ENCODE data around the gene IGFBP2.

IGFBP2 gene

DNA sequence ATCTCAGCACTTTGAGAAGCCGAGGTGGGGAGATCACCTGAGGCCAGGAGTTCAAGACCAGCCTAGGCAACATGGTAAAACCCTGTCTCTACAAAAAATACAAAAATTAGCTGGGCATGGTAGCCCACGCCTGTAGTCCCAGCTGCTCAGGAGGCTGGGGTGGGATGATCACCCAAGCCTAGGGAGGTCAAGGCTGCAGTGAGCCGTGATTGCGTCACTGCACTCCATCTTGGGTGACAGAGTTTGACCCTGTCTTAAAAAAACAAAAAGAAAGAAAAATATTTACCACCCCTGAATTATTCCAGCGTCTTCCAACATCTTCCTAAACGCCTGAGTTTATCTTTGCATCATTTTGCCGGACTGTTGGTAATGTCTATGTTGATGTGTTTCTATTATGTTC, 68.3 kb downstream of the IGFBP2 start:
- no peaks in the 10 kb centered on the region for H3K4me1 ChIP-seq (ENCODE audit: control insufficient read depth in 1 of 2, insufficient read depth in 1 of 2, low read depth in 1 of 2, low read length in 1 of 2)
- H3K36me3 ChIP-seq, result no peaks in the 10 kb centered on the region
- H3K27me3 ChIP-seq, result peaks cover 50% of the 10 kb centered on the region
- no peaks in the 10 kb centered on the region for H3K9me3 ChIP-seq
- TF ChIP-seq, protein P1, sequence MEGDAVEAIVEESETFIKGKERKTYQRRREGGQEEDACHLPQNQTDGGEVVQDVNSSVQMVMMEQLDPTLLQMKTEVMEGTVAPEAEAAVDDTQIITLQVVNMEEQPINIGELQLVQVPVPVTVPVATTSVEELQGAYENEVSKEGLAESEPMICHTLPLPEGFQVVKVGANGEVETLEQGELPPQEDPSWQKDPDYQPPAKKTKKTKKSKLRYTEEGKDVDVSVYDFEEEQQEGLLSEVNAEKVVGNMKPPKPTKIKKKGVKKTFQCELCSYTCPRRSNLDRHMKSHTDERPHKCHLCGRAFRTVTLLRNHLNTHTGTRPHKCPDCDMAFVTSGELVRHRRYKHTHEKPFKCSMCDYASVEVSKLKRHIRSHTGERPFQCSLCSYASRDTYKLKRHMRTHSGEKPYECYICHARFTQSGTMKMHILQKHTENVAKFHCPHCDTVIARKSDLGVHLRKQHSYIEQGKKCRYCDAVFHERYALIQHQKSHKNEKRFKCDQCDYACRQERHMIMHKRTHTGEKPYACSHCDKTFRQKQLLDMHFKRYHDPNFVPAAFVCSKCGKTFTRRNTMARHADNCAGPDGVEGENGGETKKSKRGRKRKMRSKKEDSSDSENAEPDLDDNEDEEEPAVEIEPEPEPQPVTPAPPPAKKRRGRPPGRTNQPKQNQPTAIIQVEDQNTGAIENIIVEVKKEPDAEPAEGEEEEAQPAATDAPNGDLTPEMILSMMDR (IDR thresholded peaks at IDR 0.05), result no peak
- H3K27ac ChIP-seq, result no peak overlapping the region
- H3K4me3 ChIP-seq (ENCODE audit: low read depth in 1 of 2, low read length in 1 of 2), result no peak overlapping the region

DNA sequence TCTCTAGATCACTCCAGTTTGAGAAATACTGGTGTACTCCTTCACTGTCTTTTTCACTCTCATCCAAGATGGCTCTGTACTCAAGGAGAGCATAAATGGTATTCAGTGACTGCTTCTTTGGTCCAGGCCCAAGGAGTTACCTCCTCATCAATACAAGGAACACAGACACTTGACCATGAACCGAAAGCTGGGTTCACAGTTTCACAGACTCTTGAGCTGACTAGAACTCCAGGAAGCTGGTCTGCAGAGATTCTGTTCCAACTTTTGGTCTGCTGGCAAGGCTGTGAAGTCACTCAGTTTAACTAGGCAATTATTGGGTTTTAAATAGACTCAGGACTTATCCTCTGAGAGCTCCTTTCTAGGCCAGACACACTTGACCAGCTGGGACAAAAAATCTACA, 69.5 kb downstream of the IGFBP2 start:
- no peaks in the 10 kb centered on the region for H3K36me3 ChIP-seq
- H3K27ac ChIP-seq, result no peak overlapping the region
- no peaks in the 10 kb centered on the region for H3K9me3 ChIP-seq
- no peak overlapping the region for H3K4me3 ChIP-seq (ENCODE audit: low read depth in 1 of 2, low read length in 1 of 2)
- no peaks in the 10 kb centered on the region for H3K4me1 ChIP-seq (ENCODE audit: control insufficient read depth in 1 of 2, insufficient read depth in 1 of 2, low read depth in 1 of 2, low read length in 1 of 2)
- TF ChIP-seq, protein P1 (IDR thresholded peaks at IDR 0.05), result no peak
- H3K27me3 ChIP-seq, result peaks cover 38% of the 10 kb centered on the region

DNA sequence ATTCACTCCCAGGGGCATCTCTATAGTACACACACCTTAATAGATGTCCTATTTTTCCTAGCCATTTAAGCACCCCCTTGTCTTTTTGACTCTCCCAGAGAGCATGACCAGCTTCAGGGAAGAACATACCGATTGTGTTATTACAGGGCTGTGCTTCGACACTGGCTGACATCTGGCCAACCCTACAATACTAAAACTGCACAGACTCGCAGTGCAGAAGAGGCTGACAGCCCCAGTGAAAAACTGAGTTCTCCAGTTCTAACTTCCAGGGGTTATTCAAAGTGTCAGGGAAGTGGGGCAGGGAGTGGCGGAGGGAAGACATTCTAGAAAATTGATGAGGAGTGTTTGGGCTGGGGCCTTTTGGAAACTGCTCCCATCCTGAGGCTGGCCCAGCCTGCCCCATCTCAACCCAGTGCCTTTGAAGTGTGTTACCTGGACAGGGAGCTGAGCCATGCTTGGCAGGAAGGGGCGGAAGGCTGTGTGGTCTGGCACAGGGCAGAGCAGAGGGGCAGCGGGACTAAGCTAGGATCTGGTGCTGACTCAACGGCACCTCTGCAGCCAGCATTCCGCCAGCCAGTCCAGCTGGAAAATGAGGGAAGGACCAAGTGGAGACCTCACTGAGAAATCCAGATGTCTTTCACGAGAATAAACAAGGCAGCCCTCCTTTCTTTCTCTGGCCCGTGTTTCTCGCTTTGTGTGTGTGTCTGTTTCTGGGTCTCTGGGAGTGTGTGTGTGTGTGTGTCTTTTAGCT, 77.5 kb downstream of the IGFBP2 start:
- no peak overlapping the region for H3K4me3 ChIP-seq (ENCODE audit: low read depth in 1 of 2, low read length in 1 of 2)
- TF ChIP-seq, protein P1 (IDR thresholded peaks at IDR 0.05), result no peak

DNA sequence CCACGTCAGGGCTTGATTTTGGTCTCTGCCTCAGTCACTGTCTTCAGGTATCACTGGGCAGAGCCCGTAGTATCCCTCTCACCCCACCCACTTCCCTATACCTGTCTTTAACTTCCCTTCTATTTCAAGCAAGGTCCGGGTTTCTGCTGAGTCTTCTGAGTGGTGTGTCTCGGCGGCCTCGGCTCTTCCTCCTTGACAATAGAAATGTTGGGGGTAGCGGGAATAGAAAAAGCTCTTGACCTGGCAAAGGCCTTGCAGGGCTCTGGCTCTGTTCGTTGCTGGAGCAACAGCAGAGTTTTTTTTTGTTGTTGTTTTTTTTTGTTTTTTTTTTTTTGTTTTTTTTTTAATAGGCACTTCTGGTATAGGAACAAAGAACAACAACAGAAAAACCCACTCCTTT, 78.1 kb downstream of the IGFBP2 start:
- TF ChIP-seq, protein P1 (IDR thresholded peaks at IDR 0.05), result no peak
- no peaks in the 10 kb centered on the region for H3K9me3 ChIP-seq
- H3K27ac ChIP-seq, result no peak overlapping the region
- H3K4me3 ChIP-seq (ENCODE audit: low read depth in 1 of 2, low read length in 1 of 2), result no peak overlapping the region
- peaks cover 8% of the 10 kb centered on the region for H3K27me3 ChIP-seq
- H3K36me3 ChIP-seq, result no peaks in the 10 kb centered on the region
- H3K4me1 ChIP-seq (ENCODE audit: control insufficient read depth in 1 of 2, insufficient read depth in 1 of 2, low read depth in 1 of 2, low read length in 1 of 2), result no peaks in the 10 kb centered on the region

More for the DNA sequence above, 77.5 kb downstream of the IGFBP2 start:
- no peaks in the 10 kb centered on the region for H3K36me3 ChIP-seq
- no peaks in the 10 kb centered on the region for H3K9me3 ChIP-seq
- no peaks in the 10 kb centered on the region for H3K4me1 ChIP-seq (ENCODE audit: control insufficient read depth in 1 of 2, insufficient read depth in 1 of 2, low read depth in 1 of 2, low read length in 1 of 2)
- no peak overlapping the region for H3K27ac ChIP-seq
- H3K27me3 ChIP-seq, result peaks cover 8% of the 10 kb centered on the region

DNA sequence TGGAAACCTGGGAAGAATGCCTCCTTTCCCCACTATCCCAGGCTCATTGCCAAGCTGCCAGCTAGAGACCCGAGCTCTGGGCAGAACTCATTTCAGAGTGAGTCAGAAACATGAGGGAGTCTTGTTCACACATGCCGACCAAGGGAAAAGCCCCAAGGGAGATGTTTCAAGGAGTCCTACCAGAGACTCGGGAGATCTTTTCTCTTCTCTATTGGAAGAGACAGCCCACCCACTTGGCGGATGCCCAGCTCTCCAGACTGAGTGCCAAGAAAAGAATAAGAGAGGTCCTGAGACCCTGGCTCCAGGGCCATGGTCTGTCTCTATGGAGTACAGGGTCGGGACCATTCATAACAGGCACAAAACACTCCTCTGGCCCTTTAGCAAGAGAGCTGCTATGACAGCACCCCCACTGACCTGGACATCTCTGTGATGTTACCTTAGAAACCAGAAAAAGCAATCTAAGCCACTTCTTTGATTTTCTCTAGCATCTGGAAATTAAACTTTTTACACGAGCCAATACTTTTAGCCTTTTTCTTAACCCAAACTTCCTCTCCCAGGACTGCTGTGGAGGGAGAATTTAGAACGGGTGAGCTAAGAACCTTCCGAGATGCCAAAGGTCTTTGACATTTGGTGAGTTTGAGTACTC, 80.6 kb downstream of the IGFBP2 start:
- H3K4me1 ChIP-seq (ENCODE audit: control insufficient read depth in 1 of 2, insufficient read depth in 1 of 2, low read depth in 1 of 2, low read length in 1 of 2), result no peaks in the 10 kb centered on the region
- no peaks in the 10 kb centered on the region for H3K36me3 ChIP-seq
- H3K4me3 ChIP-seq (ENCODE audit: low read depth in 1 of 2, low read length in 1 of 2), result no peak overlapping the region
- H3K27ac ChIP-seq, result no peak overlapping the region
- peaks cover 5% of the 10 kb centered on the region for H3K27me3 ChIP-seq
- TF ChIP-seq, protein P1 (IDR thresholded peaks at IDR 0.05), result no peak
- no peaks in the 10 kb centered on the region for H3K9me3 ChIP-seq

Measured in neutrophil (primary cell).